Endodermal cell (in vitro differentiated cells): Measurements from ENCODE around the gene MAPK9. TPM values are rescaled to one million over a fixed set of nuclear protein-coding genes. Genes with fewer than 3 reads are reported as not detected.

Source experiments
- DNase-seq: peaks from one replicate; pipeline ENCODE4 v3.0.0-alpha.2; 2017
- H3K27ac ChIP-seq: 2 replicates; pipeline ENCODE4 v1.5.1; 2013; ENCODE audit warnings: mild to moderate bottlenecking, low read depth, low read length, moderate library complexity
- H3K27me3 ChIP-seq: 2 replicates; pipeline ENCODE4 v1.6.1; 2013; ENCODE audit warnings: mild to moderate bottlenecking, low read length, moderate library complexity; ENCODE audit not compliant: insufficient read depth, control insufficient read depth, poor library complexity, severe bottlenecking
- H3K36me3 ChIP-seq: 2 replicates; pipeline ENCODE4 v1.7.0; 2013; ENCODE audit warnings: mild to moderate bottlenecking, low read length, moderate library complexity; ENCODE audit not compliant: control insufficient read depth, insufficient read depth
- H3K4me1 ChIP-seq: one replicate; pipeline ENCODE4 v1.7.0; 2013; ENCODE audit warnings: low read length; ENCODE audit not compliant: control insufficient read depth, insufficient read depth
- H3K4me3 ChIP-seq: 2 replicates; pipeline ENCODE4 v1.5.1; 2013; ENCODE audit warnings: mild to moderate bottlenecking, low read length, moderate library complexity
- H3K9ac ChIP-seq: 2 replicates; pipeline ENCODE4 v1.6.1; 2013; ENCODE audit warnings: mild to moderate bottlenecking, low read length, moderate library complexity; ENCODE audit not compliant: poor library complexity, severe bottlenecking; ENCODE audit errors: extremely low read depth
- H3K9me3 ChIP-seq: 2 replicates; pipeline ENCODE4 v1.6.1; 2013; ENCODE audit warnings: mild to moderate bottlenecking, low read length, moderate library complexity; ENCODE audit not compliant: control insufficient read depth
- H3K27ac Mint-ChIP-seq: 2 replicates; pipeline ENCODE4 v1.8.0; 2020; ENCODE audit warnings: mixed read lengths
- H3K27me3 Mint-ChIP-seq: 2 replicates; pipeline ENCODE4 v1.8.0; 2021; ENCODE audit warnings: mild to moderate bottlenecking, mixed read lengths; ENCODE audit not compliant: insufficient read depth
- H3K36me3 Mint-ChIP-seq: 2 replicates; pipeline ENCODE4 v1.8.0; 2020; ENCODE audit warnings: low read depth, mixed read lengths
- H3K4me1 Mint-ChIP-seq: 2 replicates; pipeline ENCODE4 v1.8.0; 2020; ENCODE audit warnings: mixed read lengths
- H3K4me3 Mint-ChIP-seq: 2 replicates; pipeline ENCODE4 v1.8.0; 2020; ENCODE audit warnings: mild to moderate bottlenecking, moderate library complexity, mixed read lengths
- H3K9me3 Mint-ChIP-seq: 2 replicates; pipeline ENCODE4 v1.8.0; 2020; ENCODE audit warnings: mild to moderate bottlenecking, mixed read lengths
- CTCF ChIP-seq: fragments of 200-600 bp; sonication (generic); conservative IDR thresholded peaks from 2 replicates; pipeline ENCODE4 v1.5.0; 2021; ENCODE audit warnings: antibody characterized with exemption, mild to moderate bottlenecking
- WGBS, 2 experiments: methylation state at CpG; one replicate each; pipeline versions ENCODE4 v1.1.5 to v1.1.7; 2013; ENCODE audit warnings: missing lambda C conversion rate in 2 of 2, mixed read lengths in 1 of 2; ENCODE audit not compliant: insufficient coverage in 1 of 2, insufficient read length in 1 of 2; 5-methylcytosine and 5-hydroxymethylcytosine counted together
- total RNA-seq, 2 donors: library from RNA; stranded (reverse); fragmentation: NEBNext Ultra II Directional in 1 of 2; extraction: Animal tissue kit (Norgen Biotek cat#: 25700) in 1 of 2; gene quantifications; 2 replicates in 1 of 2; 3 replicates in 1 of 2; pipeline ENCODE4 v1.2.1, GENCODE V29; 2021

Gene MAPK9
- total RNA-seq, 2 donors from 2014 or later = 45.6 to 51.8 TPM

- H3K9me3 Mint-ChIP-seq = no peaks in the 10 kb centered on the region
- no peak overlapping the region for H3K4me3 Mint-ChIP-seq
- WGBS, 2 experiments = 93 to 96% methylated on average over 6 to 7 of the region's 7 CpGs
- no peaks in the 10 kb centered on the region for H3K4me1 ChIP-seq
- no peaks in the 10 kb centered on the region for H3K27me3 ChIP-seq
- peaks cover 22% of the 10 kb centered on the region for H3K4me1 Mint-ChIP-seq
- no peak overlapping the region for H3K27ac ChIP-seq
- peak overlapping the region; percentile 21 for H3K27ac Mint-ChIP-seq
- DNase-seq = no peak
- no peak for TF ChIP-seq CTCF
- H3K9ac ChIP-seq = no peak overlapping the region
- peaks cover 8% of the 10 kb centered on the region for H3K36me3 ChIP-seq
- no peaks in the 10 kb centered on the region for H3K27me3 Mint-ChIP-seq
- H3K36me3 Mint-ChIP-seq = peaks cover 24% of the 10 kb centered on the region
- no peaks in the 10 kb centered on the region for H3K9me3 ChIP-seq
- no peak overlapping the region for H3K4me3 ChIP-seq
Observed at GRCh38 chr5:180294411-180294810, 2.5 kb upstream of the MAPK9 start.

GRCh38 chr5:180291234-180291940 is 496 bp downstream of the MAPK9 start:
- peak overlapping the region; percentile 30 for H3K9ac ChIP-seq
- Mint-ChIP-seq H3K36me3 (peaks cover 34% of the 10 kb centered on the region), H3K4me3 (peak overlapping the region; percentile 87), H3K9me3 (no peaks in the 10 kb centered on the region), H3K4me1 (peaks cover 39% of the 10 kb centered on the region), H3K27me3 (no peaks in the 10 kb centered on the region), H3K27ac (peak overlapping the region; percentile 73)
- H3K27ac ChIP-seq = no peak overlapping the region
- peak overlapping the region; percentile 86 for H3K4me3 ChIP-seq
- DNase-seq = peak; percentile 68
- WGBS, 2 experiments = 0% methylated on average over 5 to 68 of the region's 68 CpGs
- H3K9me3 ChIP-seq = peaks cover 6% of the 10 kb centered on the region
- peak; percentile 40 for TF ChIP-seq CTCF
- no peaks in the 10 kb centered on the region for H3K27me3 ChIP-seq
- H3K4me1 ChIP-seq = no peaks in the 10 kb centered on the region
- peaks cover 21% of the 10 kb centered on the region for H3K36me3 ChIP-seq

GRCh38 chr5:180290568-180291233 is 1.2 kb downstream of the MAPK9 start:
- WGBS, 2 experiments = 40 to 61% methylated on average over 6 to 13 of the region's 13 CpGs
- no peaks in the 10 kb centered on the region for H3K27me3 ChIP-seq
- Mint-ChIP-seq H3K36me3 (peaks cover 32% of the 10 kb centered on the region), H3K9me3 (no peaks in the 10 kb centered on the region), H3K4me1 (peaks cover 39% of the 10 kb centered on the region), H3K4me3 (peak overlapping the region; percentile 87), H3K27me3 (no peaks in the 10 kb centered on the region), H3K27ac (peak overlapping the region; percentile 73)
- H3K36me3 ChIP-seq = peaks cover 22% of the 10 kb centered on the region
- no peak for DNase-seq
- H3K4me1 ChIP-seq = no peaks in the 10 kb centered on the region
- H3K9me3 ChIP-seq = peaks cover 8% of the 10 kb centered on the region
- TF ChIP-seq CTCF = no peak
- H3K4me3 ChIP-seq = peak overlapping the region; percentile 86
- no peak overlapping the region for H3K27ac ChIP-seq
- H3K9ac ChIP-seq = no peak overlapping the region
